ENCODE measurements around the gene GGCX. TPM values are rescaled to one million over a fixed set of nuclear protein-coding genes. Genes with fewer than 3 reads are reported as not detected.

Gene GGCX
- total and polyA plus RNA-seq, 2 donors (not counting 3 experiments of a cell fraction or from before 2014, with no cell fraction given), result 48.0 to 62.7 TPM

DNA sequence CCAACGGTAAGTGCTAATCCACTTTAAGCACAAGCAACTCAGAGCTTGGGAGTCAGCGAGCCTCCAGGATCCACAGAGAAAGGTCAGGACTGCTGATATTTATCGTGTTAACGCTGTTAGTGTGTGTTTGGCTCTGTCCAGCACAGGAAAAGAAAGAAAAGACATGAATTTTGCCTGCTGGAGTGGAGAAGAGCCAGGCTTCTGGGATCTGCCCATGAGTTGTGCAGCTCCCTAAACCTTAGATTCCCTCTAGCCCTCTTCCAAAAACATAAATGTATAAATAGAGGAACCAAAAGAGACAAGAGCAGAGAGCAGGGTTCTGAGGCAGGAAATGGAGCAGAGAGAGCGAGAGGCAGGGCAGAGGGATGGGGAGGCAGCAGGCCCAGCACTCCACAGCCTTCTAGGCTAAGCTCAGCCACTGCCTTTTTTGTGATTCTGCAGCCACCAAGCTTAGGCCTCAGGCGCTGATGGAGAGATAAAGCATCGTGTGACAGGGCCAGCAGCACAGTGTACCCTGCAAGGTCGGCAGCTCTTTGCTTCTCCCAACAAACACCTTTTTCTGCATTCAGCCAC lies 36.9 kb downstream of the GGCX start:
- H3K4me2 ChIP-seq (ENCODE audit: insufficient read depth, low read length), result no peak overlapping the region
- H3K36me3 ChIP-seq (ENCODE audit: control insufficient read depth in 2 of 2, extremely low read depth in 1 of 2, insufficient read depth in 2 of 2, low read length in 2 of 2), result no peaks in the 10 kb centered on the region
- ChIA-PET POLR2A (interaction anchor here (0.7 kb wide), 1 partner anchor 15 kb away, joined by 4 read pairs; the partner anchor contains the start of gene MAT2A), CTCF (interaction anchor here (1.2 to 1.9 kb wide), 2 partner anchors 10 to 14 kb away, joined by 3 to 5 read pairs; partner anchors contain the start of gene MAT2A)
- no peak overlapping the region for H3K9ac ChIP-seq (replicated peaks; ENCODE audit: extremely low read depth, insufficient read depth, low read length)
- no peaks in the 10 kb centered on the region for H3K9me1 ChIP-seq (replicated peaks; ENCODE audit: control insufficient read depth, extremely low read depth, insufficient read depth, low read length)
- H3K4me1 ChIP-seq (ENCODE audit: control insufficient read depth, extremely low read depth, insufficient read depth, low read length), result no peaks in the 10 kb centered on the region
- dilution Hi-C loops (cut with MboI; ENCODE audit: extremely low pct_ligation_motif_present, low sequenced_read_pairs) (no loop called here), intact Hi-C loops (cut with micrococcal nuclease) (no loop called here)
- no peak for DNase-seq (ENCODE audit: low read depth, low spot score)
- H2AFZ ChIP-seq (ENCODE audit: low read depth, low read length), result no peak overlapping the region
- H3K79me2 ChIP-seq (ENCODE audit: control insufficient read depth, insufficient read depth, low read length), result no peaks in the 10 kb centered on the region
- BruUV-seq (replicated peaks), result no TSS peak
- H3K27me3 ChIP-seq (ENCODE audit: control insufficient read depth in 2 of 2, insufficient read depth in 2 of 2, low read length in 2 of 2), result peaks cover 4 to 7% of the 10 kb centered on the region in 2 experiments
- no peaks in the 10 kb centered on the region for H3K9me3 ChIP-seq (replicated peaks; ENCODE audit: control insufficient read depth, insufficient read depth, low read length)
- no peak overlapping the region for H3K4me3 ChIP-seq (replicated peaks in 1 of 3; ENCODE audit: insufficient read depth in 1 of 3, low read depth in 1 of 3, low read length in 3 of 3)
- H4K20me1 ChIP-seq (replicated peaks; ENCODE audit: control insufficient read depth, extremely low read depth, insufficient read depth, low read length), result no peaks in the 10 kb centered on the region
- H3K27ac ChIP-seq (ENCODE audit: insufficient read depth, low read depth, low read length), result no peak overlapping the region
- TF ChIP-seq, protein P1, sequence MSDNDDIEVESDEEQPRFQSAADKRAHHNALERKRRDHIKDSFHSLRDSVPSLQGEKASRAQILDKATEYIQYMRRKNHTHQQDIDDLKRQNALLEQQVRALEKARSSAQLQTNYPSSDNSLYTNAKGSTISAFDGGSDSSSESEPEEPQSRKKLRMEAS (IDR thresholded peaks at IDR 0.05; ENCODE audit: insufficient read depth, insufficient read length), result no peak
- TF ChIP-seq POLR2A (IDR thresholded peaks at IDR 0.05; ENCODE audit: low read depth, low read length), result no peak
- no peak for TF ChIP-seq MYC (IDR thresholded peaks at IDR 0.05; ENCODE audit: low read depth, low read length)
- TF ChIP-seq FOS (IDR thresholded peaks at IDR 0.05; ENCODE audit: borderline replicate concordance, insufficient read depth, low read length), result no peak
- TF ChIP-seq, protein P2, sequence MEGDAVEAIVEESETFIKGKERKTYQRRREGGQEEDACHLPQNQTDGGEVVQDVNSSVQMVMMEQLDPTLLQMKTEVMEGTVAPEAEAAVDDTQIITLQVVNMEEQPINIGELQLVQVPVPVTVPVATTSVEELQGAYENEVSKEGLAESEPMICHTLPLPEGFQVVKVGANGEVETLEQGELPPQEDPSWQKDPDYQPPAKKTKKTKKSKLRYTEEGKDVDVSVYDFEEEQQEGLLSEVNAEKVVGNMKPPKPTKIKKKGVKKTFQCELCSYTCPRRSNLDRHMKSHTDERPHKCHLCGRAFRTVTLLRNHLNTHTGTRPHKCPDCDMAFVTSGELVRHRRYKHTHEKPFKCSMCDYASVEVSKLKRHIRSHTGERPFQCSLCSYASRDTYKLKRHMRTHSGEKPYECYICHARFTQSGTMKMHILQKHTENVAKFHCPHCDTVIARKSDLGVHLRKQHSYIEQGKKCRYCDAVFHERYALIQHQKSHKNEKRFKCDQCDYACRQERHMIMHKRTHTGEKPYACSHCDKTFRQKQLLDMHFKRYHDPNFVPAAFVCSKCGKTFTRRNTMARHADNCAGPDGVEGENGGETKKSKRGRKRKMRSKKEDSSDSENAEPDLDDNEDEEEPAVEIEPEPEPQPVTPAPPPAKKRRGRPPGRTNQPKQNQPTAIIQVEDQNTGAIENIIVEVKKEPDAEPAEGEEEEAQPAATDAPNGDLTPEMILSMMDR (IDR thresholded peaks at IDR 0.05; ENCODE audit: extremely low read depth in 1 of 2, insufficient read depth in 1 of 2, low read depth in 1 of 2, low read length in 2 of 2), result no peak
- no peak for TF ChIP-seq POLR2AphosphoS5 (IDR thresholded peaks at IDR 0.05; ENCODE audit: insufficient read depth, low read depth, low read length)
- TF ChIP-seq EZH2 (IDR thresholded peaks at IDR 0.05; ENCODE audit: borderline replicate concordance, low read depth, low read length, severe bottlenecking), result no peak
- FAIRE-seq, result no peak
